NT2/D1 (cell line): ENCODE results near the gene SAYSD1.

Source experiments
- SUZ12 ChIP-seq: IDR thresholded peaks from 2 replicates; pipeline ENCODE4 v1.6.1; 2011; ENCODE audit not compliant: insufficient read length, insufficient read depth; ENCODE audit errors: extremely low read depth
- YY1 ChIP-seq: IDR thresholded peaks from 2 replicates; pipeline ENCODE4 v1.6.1; 2011; ENCODE audit not compliant: insufficient read length, insufficient read depth
- ZNF274 ChIP-seq: IDR thresholded peaks from 2 replicates; pipeline ENCODE4 v1.6.1; 2011; ENCODE audit warnings: mild to moderate bottlenecking, low read depth, low read length

- TF ChIP-seq SUZ12: no peak
- TF ChIP-seq YY1: no peak
- TF ChIP-seq ZNF274: no peak
Measured at GRCh38 chr6:39093149-39093708, 21.8 kb downstream of the SAYSD1 start.
